Liver (tissue), 3 donors: ENCODE results near the gene ITPRID2.
A peak's percentile ranks its signal among the peaks of the same experiment; 100 is the strongest.

Source experiments
- CTCF ChIP-seq: fragments of 150-350 bp; IDR thresholded peaks from 2 replicates; pipeline ENCODE4 v1.5.1; 2017; ENCODE audit warnings: improper control_type of control experiment, low read depth, low read length; ENCODE audit not compliant: missing input control
- HNF4A ChIP-seq, 2 donors: conservative IDR thresholded peaks; 2 replicates each; pipeline ENCODE4 v1.6.1; 2016; ENCODE audit warnings: antibody characterized with exemption in 2 of 2, mild to moderate bottlenecking in 2 of 2
- MAX ChIP-seq: IDR thresholded peaks from 2 replicates; pipeline ENCODE4 v1.6.1; 2016; ENCODE audit warnings: antibody characterized with exemption
- RAD21 ChIP-seq, 2 donors: IDR thresholded peaks; 2 replicates each; pipeline ENCODE4 v1.6.1; 2016; ENCODE audit warnings: antibody characterized with exemption in 2 of 2, mild to moderate bottlenecking in 2 of 2
- SP1 ChIP-seq: IDR thresholded peaks from 2 replicates; pipeline ENCODE4 v1.6.1; 2018; ENCODE audit warnings: antibody characterized with exemption, mild to moderate bottlenecking
- TAF1 ChIP-seq: conservative IDR thresholded peaks from 2 replicates; pipeline ENCODE4 v1.6.1; 2016; ENCODE audit warnings: antibody characterized with exemption, mild to moderate bottlenecking
- YY1 ChIP-seq: IDR thresholded peaks from 2 replicates; pipeline ENCODE4 v1.6.1; 2016; ENCODE audit warnings: antibody characterized with exemption, mild to moderate bottlenecking
- ZBTB33 ChIP-seq: IDR thresholded peaks from 2 replicates; pipeline ENCODE4 v1.6.1; 2016; ENCODE audit warnings: antibody characterized with exemption
- donor health status: healthy.
- donor health status: healthy.

GRCh38 chr2:181916726-181917718 lies 25.5 kb downstream of the ITPRID2 start:
- TF ChIP-seq TAF1, result no peak
- no peak for TF ChIP-seq YY1
- TF ChIP-seq CTCF, result no peak
- peak in 1 of 2 donors; percentile 20 for TF ChIP-seq HNF4A (conservative IDR thresholded peaks at IDR 0.05)
- TF ChIP-seq ZBTB33, result no peak
- no peak for TF ChIP-seq SP1
- TF ChIP-seq RAD21 (IDR thresholded peaks at IDR 0.05), result no peak
- TF ChIP-seq MAX, result no peak
